HAP-1 (cell line): ENCODE data around the gene PRICKLE2.

ENCODE experiments used
- DNase-seq, 2 experiments: peaks; one replicate each; pipeline ENCODE4 v3.0.0-alpha.2; 2016 to 2020; ENCODE audit warnings: low spot score in 2 of 2
- H3K27me3 ChIP-seq: fragments of 250-450 bp; sonication (Bioruptor Pico); 2 replicates; pipeline ENCODE4 v1.5.1; 2020; ENCODE audit warnings: low read depth, mild to moderate bottlenecking, moderate library complexity
- H3K36me3 ChIP-seq: fragments of 250-450 bp; sonication (Bioruptor Pico); replicated peaks from 2 replicates; pipeline ENCODE4 v1.5.1; 2020; ENCODE audit warnings: mild to moderate bottlenecking
- H3K4me1 ChIP-seq: fragments of 250-450 bp; sonication (Bioruptor Pico); 2 replicates; pipeline ENCODE4 v1.5.1; 2020; ENCODE audit warnings: mild to moderate bottlenecking
- H3K4me3 ChIP-seq: fragments of 250-450 bp; sonication (Bioruptor Pico); 2 replicates; pipeline ENCODE4 v1.5.1; 2020; ENCODE audit warnings: mild to moderate bottlenecking, moderate library complexity
- H3K9me3 ChIP-seq: fragments of 250-450 bp; sonication (Bioruptor Pico); 2 replicates; pipeline ENCODE4 v1.5.1; 2020; ENCODE audit warnings: mild to moderate bottlenecking, moderate library complexity
- in situ Hi-C: fragments of 300-500 bp; cut with MboI; formaldehyde crosslinking; loops from 3 replicates; pipeline ENCODE4 v1.14.3; 2020; ENCODE audit warnings: low sequenced_read_pairs, inconsistent platforms, mixed read lengths

PRICKLE2 gene

GRCh38 chr3:64179860-64180259 is 45.4 kb downstream of the PRICKLE2 start:
- no peak overlapping the region for H3K4me3 ChIP-seq
- H3K27me3 ChIP-seq: no peaks in the 10 kb centered on the region; the same call in 1 of the 2 replicates
- H3K9me3 ChIP-seq: no peaks in the 10 kb centered on the region
- no peaks in the 10 kb centered on the region for H3K4me1 ChIP-seq
- in situ Hi-C loops: loop anchor here (10.0 kb wide), 1 partner anchor 145 kb away; no protein-coding TSS in a partner anchor
- no peaks in the 10 kb centered on the region; the same call in 1 of the 2 replicates for H3K36me3 ChIP-seq
- DNase-seq: no peak

DNA sequence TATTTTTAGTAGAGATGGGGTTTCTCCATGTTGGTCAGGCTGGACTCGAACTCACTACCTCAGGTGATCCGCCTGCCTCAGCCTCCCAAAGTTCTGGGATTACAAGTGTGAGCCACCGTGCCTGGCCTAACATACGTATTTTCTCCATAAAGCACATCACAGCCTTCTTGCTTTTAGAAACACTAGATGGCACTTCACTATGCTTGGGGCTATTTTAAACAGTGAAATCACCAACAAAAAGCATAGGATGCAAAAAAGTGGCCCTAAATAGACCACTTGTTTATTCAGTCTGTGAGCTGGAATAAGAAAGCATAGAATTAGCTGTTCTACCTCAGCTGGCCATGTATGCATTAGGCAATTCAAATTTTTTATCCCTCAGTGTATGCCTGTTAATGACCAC is 46.0 kb downstream of the PRICKLE2 start:
- Histone ChIP-seq H3K4me1 (no peaks in the 10 kb centered on the region), H3K36me3 (no peaks in the 10 kb centered on the region; the same call in 1 of the 2 replicates), H3K9me3 (no peaks in the 10 kb centered on the region), H3K4me3 (no peak overlapping the region), H3K27me3 (no peaks in the 10 kb centered on the region; the same call in 1 of the 2 replicates)
- in situ Hi-C loops: loop anchor here (10.0 kb wide), 1 partner anchor 144 kb away; no protein-coding TSS in a partner anchor
- DNase-seq: no peak

- no peaks in the 10 kb centered on the region for H3K4me1 ChIP-seq
- H3K27me3 ChIP-seq: no peaks in the 10 kb centered on the region; the same call in 1 of the 2 replicates
- in situ Hi-C loops: loop anchor here (10.0 kb wide), 1 partner anchor 144 kb away; no protein-coding TSS in a partner anchor
- H3K9me3 ChIP-seq: no peaks in the 10 kb centered on the region
- H3K36me3 ChIP-seq: no peaks in the 10 kb centered on the region; the same call in 1 of the 2 replicates
- no peak for DNase-seq
- H3K4me3 ChIP-seq: no peak overlapping the region
Observed at GRCh38 chr3:64178419-64178818, 46.8 kb downstream of the PRICKLE2 start.

DNA sequence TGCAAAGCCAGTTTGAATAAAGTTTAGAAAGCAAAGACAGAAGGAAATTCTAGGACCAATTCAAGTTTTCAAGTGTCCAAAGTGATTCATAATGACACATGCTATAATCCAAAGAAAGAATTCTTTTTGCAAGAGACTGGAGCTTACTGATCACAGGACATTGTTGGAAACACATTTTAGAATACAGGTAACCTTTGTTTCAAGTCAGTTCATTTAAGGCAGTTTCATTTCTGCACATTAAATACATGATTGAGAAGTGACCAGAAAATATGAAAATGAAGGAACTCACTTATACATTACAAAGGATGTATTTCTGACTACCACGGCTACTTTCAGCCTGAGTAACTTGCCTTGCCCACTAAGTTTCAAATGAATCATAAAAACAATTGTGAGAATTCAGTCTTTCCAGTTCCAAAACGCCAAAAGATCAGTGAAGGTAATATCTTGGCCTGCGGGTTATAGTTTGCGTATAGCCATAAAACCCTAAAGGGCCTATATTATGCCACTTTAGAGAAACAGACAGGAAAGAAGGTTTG is 48.7 kb downstream of the PRICKLE2 start:
- in situ Hi-C loops: loop anchor here (10.0 kb wide), 1 partner anchor 142 kb away; no protein-coding TSS in a partner anchor
- no peaks in the 10 kb centered on the region for H3K4me1 ChIP-seq
- no peak for DNase-seq

DNA sequence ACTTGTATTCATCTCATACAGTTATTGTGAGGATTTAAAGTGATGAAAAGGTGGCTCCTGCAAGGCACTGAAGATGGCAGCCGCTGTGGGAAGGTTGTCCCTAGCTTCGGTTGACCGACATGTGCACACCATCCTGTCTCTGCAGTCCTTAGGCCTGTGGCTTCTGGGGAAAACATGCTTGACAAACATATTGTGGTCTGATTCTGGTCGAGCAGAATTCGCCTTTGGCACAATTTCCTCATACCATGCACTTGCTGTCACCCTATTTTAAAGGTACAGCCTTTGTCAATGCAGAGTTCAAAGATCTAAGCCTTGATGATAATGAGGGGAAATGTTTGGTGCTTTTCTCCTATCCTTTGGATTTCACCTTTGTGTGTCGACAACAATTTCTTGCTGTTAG is 50.9 kb downstream of the PRICKLE2 start:
- no peaks in the 10 kb centered on the region; the same call in 1 of the 2 replicates for H3K9me3 ChIP-seq

More for the DNA sequence above, 48.7 kb downstream of the PRICKLE2 start:
- H3K4me3 ChIP-seq: no peak overlapping the region
- no peaks in the 10 kb centered on the region; the same call in 1 of the 2 replicates for H3K36me3 ChIP-seq
- peaks cover 9% of the 10 kb centered on the region for H3K27me3 ChIP-seq
- H3K9me3 ChIP-seq: no peaks in the 10 kb centered on the region; the same call in 1 of the 2 replicates

GRCh38 chr3:64173563-64173962 is 51.7 kb downstream of the PRICKLE2 start:
- DNase-seq: no peak
- in situ Hi-C loops: loop anchor here (10.0 kb wide), 1 partner anchor 139 kb away; no protein-coding TSS in a partner anchor
- H3K9me3 ChIP-seq: no peaks in the 10 kb centered on the region; the same call in 1 of the 2 replicates
- H3K27me3 ChIP-seq: peaks cover 11% of the 10 kb centered on the region
- H3K4me3 ChIP-seq: no peak overlapping the region
- no peaks in the 10 kb centered on the region; the same call in 1 of the 2 replicates for H3K36me3 ChIP-seq
- H3K4me1 ChIP-seq: no peaks in the 10 kb centered on the region

More for the DNA sequence above, 50.9 kb downstream of the PRICKLE2 start:
- DNase-seq: no peak
- in situ Hi-C loops: loop anchor here (10.0 kb wide), 1 partner anchor 140 kb away; no protein-coding TSS in a partner anchor
- H3K36me3 ChIP-seq: no peaks in the 10 kb centered on the region; the same call in 1 of the 2 replicates
- H3K4me3 ChIP-seq: no peak overlapping the region
- peaks cover 11% of the 10 kb centered on the region for H3K27me3 ChIP-seq
- no peaks in the 10 kb centered on the region for H3K4me1 ChIP-seq

DNA sequence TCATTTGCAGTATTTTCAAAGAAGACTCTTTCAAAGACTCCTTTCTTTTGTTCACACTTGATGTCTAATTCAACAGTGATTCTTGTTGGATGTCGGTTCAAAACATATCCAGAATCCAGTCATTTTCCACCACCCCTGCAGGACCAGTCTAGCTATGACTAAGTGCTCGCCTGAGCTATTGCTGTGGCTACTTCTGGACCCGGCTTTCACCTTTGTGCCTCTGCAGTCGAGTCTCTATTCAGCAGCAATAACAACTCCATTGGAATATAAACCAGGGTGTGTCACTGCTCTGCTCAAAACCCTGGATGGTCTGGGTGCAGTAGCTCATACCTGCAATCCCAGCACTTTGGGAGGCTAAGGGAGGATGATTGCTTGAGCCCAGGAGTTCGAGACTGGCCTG is 55.0 kb downstream of the PRICKLE2 start:
- Histone ChIP-seq H3K9me3 (no peaks in the 10 kb centered on the region; the same call in 1 of the 2 replicates), H3K36me3 (no peaks in the 10 kb centered on the region), H3K4me3 (no peak overlapping the region), H3K27me3 (peaks cover 11% of the 10 kb centered on the region), H3K4me1 (no peaks in the 10 kb centered on the region)
- in situ Hi-C loops: loop anchor here (10.0 kb wide), 1 partner anchor 135 kb away; no protein-coding TSS in a partner anchor
- DNase-seq: peak; percentile 4 to 13

- Histone ChIP-seq H3K4me3 (no peak overlapping the region), H3K4me1 (no peaks in the 10 kb centered on the region), H3K9me3 (no peaks in the 10 kb centered on the region; the same call in 1 of the 2 replicates), H3K36me3 (no peaks in the 10 kb centered on the region), H3K27me3 (peaks cover 11% of the 10 kb centered on the region)
- no peak for DNase-seq
- in situ Hi-C loops: no loop called here
Observed at GRCh38 chr3:64167868-64168267, 57.4 kb downstream of the PRICKLE2 start.

DNA sequence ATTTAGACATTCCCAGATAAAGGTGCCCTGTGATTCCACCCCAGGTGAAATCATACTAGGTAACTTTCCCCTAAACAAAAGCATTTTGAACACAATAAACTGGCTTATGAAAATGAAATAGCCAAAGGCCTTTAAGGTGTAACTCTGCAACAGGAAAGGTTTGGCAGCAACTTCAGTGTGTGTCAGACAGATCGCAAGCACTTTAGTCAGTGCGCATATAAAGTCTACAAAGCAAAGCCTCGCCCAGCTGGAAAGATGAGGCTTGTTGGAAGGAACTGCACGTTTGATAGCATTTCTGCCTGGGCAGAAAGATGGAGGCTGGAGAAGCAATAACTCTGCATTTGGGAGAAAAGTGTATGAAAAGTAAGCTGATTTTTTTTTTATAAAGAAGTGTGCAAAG is 57.9 kb downstream of the PRICKLE2 start:
- in situ Hi-C loops: no loop called here
- Histone ChIP-seq H3K9me3 (no peaks in the 10 kb centered on the region; the same call in 1 of the 2 replicates), H3K4me3 (no peak overlapping the region), H3K36me3 (no peaks in the 10 kb centered on the region), H3K4me1 (peaks cover under 1% of the 10 kb centered on the region; the same call in 1 of the 2 replicates), H3K27me3 (peaks cover 10% of the 10 kb centered on the region)
- no peak for DNase-seq

- DNase-seq: peak; percentile 42 to 64
- in situ Hi-C loops: no loop called here
- peaks cover 3% of the 10 kb centered on the region for H3K27me3 ChIP-seq
- no peaks in the 10 kb centered on the region for H3K9me3 ChIP-seq
- H3K36me3 ChIP-seq: no peaks in the 10 kb centered on the region
- no peak overlapping the region for H3K4me3 ChIP-seq
- peaks cover 7% of the 10 kb centered on the region for H3K4me1 ChIP-seq
Observed at GRCh38 chr3:64166584-64167162, 58.6 kb downstream of the PRICKLE2 start.

DNA sequence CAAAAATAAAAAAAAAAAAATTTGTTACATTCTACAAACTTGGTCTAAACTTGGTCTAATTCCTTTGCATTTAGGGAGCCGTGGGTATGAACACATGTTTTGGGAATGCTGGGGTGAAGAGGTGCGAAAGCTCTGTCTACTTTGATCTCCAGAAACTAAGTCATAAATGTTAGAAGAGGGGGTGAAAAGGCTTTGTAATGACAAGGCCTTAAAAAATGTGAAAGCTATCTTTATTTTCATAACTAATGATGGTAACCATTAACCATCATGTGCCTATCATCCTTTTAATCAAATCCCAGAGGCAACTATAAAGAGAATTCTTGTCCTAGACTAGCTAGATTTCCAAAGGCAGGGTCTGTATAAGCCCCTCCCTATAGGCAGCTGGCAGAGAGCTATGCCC is 60.9 kb downstream of the PRICKLE2 start:
- DNase-seq: no peak
- H3K27me3 ChIP-seq: no peaks in the 10 kb centered on the region
- in situ Hi-C loops: no loop called here
- H3K4me1 ChIP-seq: peaks cover 15% of the 10 kb centered on the region
- H3K9me3 ChIP-seq: no peaks in the 10 kb centered on the region
- H3K36me3 ChIP-seq: no peaks in the 10 kb centered on the region
- H3K4me3 ChIP-seq: no peak overlapping the region

DNA sequence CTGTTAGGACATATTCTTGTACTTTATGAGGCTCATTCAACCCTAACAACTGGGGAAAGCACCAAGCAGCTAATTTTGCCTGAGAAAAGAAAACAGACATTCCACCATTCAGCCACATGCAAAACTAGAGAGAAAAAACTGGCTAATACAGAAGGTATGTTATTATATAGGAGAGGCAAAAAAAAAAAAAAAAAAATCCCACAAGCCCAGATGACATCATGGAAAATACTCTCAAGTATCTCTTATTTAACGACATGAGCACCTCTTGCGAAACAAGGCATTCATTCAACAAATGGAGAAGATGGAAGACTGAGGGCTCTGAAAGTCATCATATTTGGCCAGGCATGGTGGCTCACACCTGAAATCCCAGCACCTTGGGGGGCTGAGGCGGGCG is 61.5 kb downstream of the PRICKLE2 start:
- no peaks in the 10 kb centered on the region for H3K27me3 ChIP-seq
- no peaks in the 10 kb centered on the region for H3K36me3 ChIP-seq
- H3K4me3 ChIP-seq: no peak overlapping the region
- DNase-seq: no peak
- no peaks in the 10 kb centered on the region for H3K9me3 ChIP-seq
- in situ Hi-C loops: no loop called here
- peaks cover 15% of the 10 kb centered on the region for H3K4me1 ChIP-seq

GRCh38 chr3:64163019-64163754 is 62.1 kb downstream of the PRICKLE2 start:
- H3K4me3 ChIP-seq: no peak overlapping the region
- no peaks in the 10 kb centered on the region for H3K9me3 ChIP-seq
- H3K36me3 ChIP-seq: no peaks in the 10 kb centered on the region
- H3K27me3 ChIP-seq: no peaks in the 10 kb centered on the region
- in situ Hi-C loops: no loop called here
- no peak for DNase-seq
- H3K4me1 ChIP-seq: peaks cover 15% of the 10 kb centered on the region
